ENCODE results near the gene PTPRN2.

PTPRN2 gene

DNA sequence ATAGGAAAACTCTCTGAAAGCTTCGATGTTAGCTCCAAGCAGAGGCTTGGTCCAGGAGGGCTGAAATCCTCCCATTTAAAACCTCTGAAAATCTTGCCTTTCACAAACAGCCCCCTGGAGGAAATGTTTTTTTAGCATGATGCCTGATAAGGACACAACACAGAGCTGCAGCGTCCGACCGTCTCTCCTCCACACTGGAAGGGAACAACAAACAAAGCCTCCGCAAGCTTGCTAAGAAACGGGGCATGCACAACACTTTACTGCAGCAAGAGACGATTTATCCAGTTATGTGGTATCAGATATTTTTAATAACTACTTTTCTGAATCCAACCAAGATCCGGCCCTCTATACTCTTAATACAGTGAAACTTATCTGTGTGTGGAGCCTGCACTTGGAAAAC lies 182.3 kb downstream of the PTPRN2 start:
- in situ Hi-C loops (cut with HindIII; ENCODE audit: low sequenced_read_pairs), result no loop called here
- TF ChIP-seq, protein P1, sequence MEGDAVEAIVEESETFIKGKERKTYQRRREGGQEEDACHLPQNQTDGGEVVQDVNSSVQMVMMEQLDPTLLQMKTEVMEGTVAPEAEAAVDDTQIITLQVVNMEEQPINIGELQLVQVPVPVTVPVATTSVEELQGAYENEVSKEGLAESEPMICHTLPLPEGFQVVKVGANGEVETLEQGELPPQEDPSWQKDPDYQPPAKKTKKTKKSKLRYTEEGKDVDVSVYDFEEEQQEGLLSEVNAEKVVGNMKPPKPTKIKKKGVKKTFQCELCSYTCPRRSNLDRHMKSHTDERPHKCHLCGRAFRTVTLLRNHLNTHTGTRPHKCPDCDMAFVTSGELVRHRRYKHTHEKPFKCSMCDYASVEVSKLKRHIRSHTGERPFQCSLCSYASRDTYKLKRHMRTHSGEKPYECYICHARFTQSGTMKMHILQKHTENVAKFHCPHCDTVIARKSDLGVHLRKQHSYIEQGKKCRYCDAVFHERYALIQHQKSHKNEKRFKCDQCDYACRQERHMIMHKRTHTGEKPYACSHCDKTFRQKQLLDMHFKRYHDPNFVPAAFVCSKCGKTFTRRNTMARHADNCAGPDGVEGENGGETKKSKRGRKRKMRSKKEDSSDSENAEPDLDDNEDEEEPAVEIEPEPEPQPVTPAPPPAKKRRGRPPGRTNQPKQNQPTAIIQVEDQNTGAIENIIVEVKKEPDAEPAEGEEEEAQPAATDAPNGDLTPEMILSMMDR (IDR thresholded peaks at IDR 0.05; ENCODE audit: low read depth, low read length, missing control alignments), result no peak
- DNase-seq (ENCODE audit: low read depth), result no peak
- no peak overlapping the region for H3K4me3 ChIP-seq (ENCODE audit: low read depth, low read length)

DNA sequence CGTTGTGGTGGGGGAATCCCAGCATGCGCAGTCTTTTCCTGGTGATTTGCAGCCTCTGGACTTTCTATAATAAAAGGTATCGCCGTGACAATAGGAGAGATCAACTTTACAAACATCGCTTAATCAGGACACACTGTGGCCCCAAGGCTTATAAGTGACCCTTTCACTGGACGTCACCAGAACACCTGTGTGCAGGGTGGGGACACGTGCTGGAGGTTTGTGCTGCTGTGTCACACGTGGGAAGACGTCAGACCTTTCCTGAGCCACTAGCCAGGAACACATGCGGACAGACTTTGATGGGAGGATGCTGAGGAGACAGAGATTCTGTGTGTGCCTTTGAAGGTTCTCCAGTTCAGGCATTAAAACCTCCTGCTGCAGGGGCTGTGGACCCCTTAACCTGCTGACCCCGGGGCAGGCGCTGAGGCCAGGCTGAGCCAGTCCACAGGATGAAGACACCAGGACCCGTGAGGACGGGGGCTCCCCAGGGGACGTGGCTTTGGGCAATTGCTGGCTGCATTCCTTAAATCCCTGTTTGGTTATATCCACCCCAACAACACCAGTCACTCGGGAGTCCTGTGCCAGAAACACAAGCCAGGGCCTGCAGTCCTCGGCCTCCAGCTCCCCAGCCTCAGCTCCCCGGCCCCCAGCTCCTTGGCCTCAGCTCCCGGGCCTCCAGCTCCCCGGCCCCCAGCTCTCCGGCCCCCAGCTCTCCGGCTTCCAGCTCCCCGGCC lies 183.4 kb downstream of the PTPRN2 start:
- TF ChIP-seq, protein P1 (IDR thresholded peaks at IDR 0.05; ENCODE audit: low read depth, low read length, missing control alignments), result no peak
- in situ Hi-C loops (cut with HindIII; ENCODE audit: low sequenced_read_pairs), result no loop called here
- no peak for DNase-seq (ENCODE audit: low read depth)
- H3K4me3 ChIP-seq (ENCODE audit: low read depth, low read length), result no peak overlapping the region

DNA sequence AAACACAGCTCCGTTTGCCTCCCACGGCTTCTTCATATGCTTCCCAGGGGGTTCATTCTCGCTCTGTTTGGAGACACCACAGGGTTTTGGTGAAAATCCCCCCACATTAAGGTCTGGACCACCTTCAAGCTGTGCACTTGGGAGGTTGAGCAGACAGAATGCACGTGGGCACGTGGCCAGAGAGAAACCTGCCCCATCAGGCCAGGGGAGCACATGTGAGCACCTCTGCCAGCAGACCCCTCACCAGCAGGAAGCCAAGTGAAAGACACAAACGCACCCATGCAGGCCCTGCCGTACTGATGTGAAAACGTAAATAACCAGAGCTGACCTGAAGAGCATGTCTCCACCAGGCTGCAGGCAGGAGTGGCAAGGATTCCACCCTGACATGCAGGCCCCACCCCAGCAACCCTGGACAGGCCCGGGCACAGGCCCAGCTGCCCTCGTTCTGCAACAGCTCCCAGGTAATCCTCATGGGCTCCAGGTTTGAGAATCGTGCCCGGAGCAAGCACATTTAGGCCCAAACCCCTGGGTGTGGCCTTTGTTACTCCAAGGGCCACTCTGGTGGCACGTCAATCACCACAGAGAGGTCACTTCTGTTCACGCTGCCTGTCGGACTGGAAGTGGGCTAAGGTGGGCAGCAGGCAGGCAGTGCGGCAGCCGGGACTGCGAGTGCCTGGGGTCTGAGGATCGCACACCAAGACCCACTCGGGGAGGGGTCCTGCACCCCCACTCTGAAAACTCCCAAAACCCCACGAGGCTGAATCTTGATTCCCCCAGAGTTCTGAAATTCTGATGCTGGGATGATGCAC lies 184.4 kb downstream of the PTPRN2 start:
- TF ChIP-seq, protein P1 (IDR thresholded peaks at IDR 0.05; ENCODE audit: low read depth, low read length, missing control alignments), result no peak
- in situ Hi-C loops (cut with HindIII; ENCODE audit: low sequenced_read_pairs), result no loop called here
- DNase-seq (ENCODE audit: low read depth), result no peak
- H3K4me3 ChIP-seq (ENCODE audit: low read depth, low read length), result no peak overlapping the region

DNA sequence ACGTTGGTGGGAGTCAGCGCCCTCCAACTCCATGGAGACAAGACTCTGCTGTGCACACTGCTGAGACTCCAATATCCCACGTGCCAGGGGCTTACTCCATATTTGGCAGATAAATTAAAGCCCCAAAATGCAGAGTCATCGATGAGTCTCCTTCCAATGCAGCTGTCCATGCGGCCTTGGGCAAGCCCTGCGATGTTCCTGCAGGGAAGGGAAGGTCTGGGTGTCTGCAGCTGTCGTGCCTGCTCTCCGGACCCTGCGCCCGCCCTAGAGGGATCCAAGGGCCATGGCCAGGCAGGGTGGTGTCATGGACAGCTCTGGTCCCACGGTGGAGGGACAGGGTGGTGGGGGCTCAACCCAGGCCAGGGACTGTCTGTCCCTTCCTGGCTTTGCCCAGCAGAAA lies 185.2 kb downstream of the PTPRN2 start:
- no peak overlapping the region for H3K4me3 ChIP-seq (ENCODE audit: low read depth, low read length)
- TF ChIP-seq, protein P1 (IDR thresholded peaks at IDR 0.05; ENCODE audit: low read depth, low read length, missing control alignments), result no peak
- in situ Hi-C loops (cut with HindIII; ENCODE audit: low sequenced_read_pairs), result no loop called here
- no peak for DNase-seq (ENCODE audit: low read depth)

DNA sequence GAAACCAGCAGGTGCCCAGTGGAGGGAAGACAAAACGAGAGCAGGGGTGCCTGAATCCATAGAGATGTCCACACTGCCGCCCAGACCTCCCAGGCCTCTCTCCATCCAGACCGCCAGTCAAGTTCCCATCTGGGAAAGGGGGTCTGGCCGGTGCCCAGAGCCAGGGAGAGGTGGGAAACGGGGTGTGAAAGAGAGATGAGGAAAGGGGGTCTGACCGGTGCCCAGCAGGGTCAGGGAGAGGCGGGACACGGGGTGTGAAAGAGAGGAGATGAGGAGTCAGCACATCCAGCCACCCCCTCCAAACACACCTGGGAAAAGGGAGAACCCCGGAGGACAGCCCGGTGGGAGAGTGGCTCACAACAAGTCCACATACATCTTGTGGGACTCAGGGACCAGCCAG lies 185.8 kb downstream of the PTPRN2 start:
- no peak for DNase-seq (ENCODE audit: low read depth)
- TF ChIP-seq, protein P1 (IDR thresholded peaks at IDR 0.05; ENCODE audit: low read depth, low read length, missing control alignments), result no peak
- no peak overlapping the region for H3K4me3 ChIP-seq (ENCODE audit: low read depth, low read length)
- in situ Hi-C loops (cut with HindIII; ENCODE audit: low sequenced_read_pairs), result no loop called here

DNA sequence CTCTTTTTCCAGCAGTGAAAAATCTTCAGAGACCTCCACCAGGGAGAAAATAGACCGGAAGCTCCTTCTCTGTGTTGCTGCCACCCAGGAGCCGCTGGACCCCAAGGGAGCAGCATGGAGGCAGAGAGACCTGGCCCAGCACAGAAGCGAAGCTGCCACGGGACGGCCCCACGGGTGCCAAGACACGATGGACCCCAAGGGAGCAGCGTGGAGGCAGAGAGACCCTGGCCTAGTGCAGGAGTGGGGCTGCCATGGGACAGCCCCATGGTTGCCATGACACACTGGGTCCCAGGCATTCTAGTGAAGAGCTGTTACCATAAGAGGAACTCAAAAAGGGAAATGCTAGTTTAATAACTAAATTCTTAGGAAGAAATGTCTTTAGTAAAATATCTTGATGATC lies 186.3 kb downstream of the PTPRN2 start:
- no peak overlapping the region for H3K4me3 ChIP-seq (ENCODE audit: low read depth, low read length)
- in situ Hi-C loops (cut with HindIII; ENCODE audit: low sequenced_read_pairs), result no loop called here
- DNase-seq (ENCODE audit: low read depth), result no peak
- TF ChIP-seq, protein P1 (IDR thresholded peaks at IDR 0.05; ENCODE audit: low read depth, low read length, missing control alignments), result no peak

Measured in astrocyte of the cerebellum (primary cell).